ENCODE measurements around the gene FAM53B.

Gene FAM53B

GRCh38 chr10:124708922-124709520 is 35.2 kb downstream of the FAM53B start:
- no peak for DNase-seq (ENCODE audit: low read depth)

DNA sequence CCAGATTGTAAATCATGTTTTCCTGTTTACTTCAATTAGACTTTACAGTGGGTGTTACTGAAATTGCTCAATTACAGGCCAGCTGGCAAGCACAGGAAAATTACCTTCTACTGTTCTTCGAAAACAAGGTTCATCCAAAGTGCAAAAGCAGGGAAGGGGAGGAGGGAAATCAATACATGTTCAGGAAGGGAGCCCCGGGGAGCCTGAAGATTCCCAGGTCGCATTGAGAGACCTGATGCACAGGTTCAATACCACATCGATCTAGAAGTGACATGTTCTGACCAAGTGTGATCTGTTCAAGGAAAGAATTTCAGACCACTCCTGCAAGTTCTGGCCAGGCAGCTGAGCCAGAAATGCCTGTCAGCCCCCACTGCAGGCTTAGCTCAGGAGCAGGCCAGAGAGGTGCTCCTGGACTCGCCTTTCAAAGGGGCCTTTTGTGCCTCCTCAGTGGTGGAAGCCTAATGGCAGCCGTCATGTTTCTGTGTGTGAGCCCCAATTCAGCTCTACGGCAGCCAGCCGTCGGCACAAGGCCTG is 35.9 kb downstream of the FAM53B start:
- no peak for DNase-seq (ENCODE audit: low read depth)

- no peak for DNase-seq (ENCODE audit: low read depth)
These were observed 36.6 kb downstream of the FAM53B start for GRCh38 chr10:124707551-124707950.

GRCh38 chr10:124707144-124707467 is 37.1 kb downstream of the FAM53B start:
- no peak for DNase-seq (ENCODE audit: low read depth)

- DNase-seq (ENCODE audit: low read depth) = no peak
These were observed 37.6 kb downstream of the FAM53B start for GRCh38 chr10:124706462-124707143.

- no peak for DNase-seq (ENCODE audit: low read depth)
These were observed 38.2 kb downstream of the FAM53B start for GRCh38 chr10:124705817-124706461.

DNA sequence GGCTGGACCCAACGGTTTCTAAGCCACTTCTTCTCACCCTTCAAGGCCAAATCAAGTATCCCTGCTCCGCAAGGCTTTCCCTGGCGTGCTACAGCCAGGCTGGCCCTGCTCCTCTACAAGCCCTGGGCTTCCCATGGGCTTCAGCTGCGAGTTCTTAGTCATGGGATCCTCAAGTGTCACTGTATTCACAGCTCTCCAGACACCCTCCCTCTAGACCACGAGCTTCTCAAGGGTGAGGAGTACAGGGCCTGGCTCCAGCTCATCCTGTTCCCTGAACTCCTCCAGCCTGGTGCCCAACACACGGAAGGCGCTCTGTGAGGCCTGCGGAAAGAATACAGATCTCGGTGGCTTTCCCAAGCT is 38.8 kb downstream of the FAM53B start:
- no peak for DNase-seq (ENCODE audit: low read depth)

- DNase-seq (ENCODE audit: low read depth) = no peak
These were observed 39.5 kb downstream of the FAM53B start for GRCh38 chr10:124704428-124705380.

- DNase-seq (ENCODE audit: low read depth) = no peak
These were observed 40.3 kb downstream of the FAM53B start for GRCh38 chr10:124703778-124704427.

- DNase-seq (ENCODE audit: low read depth) = no peak
These were observed 40.8 kb downstream of the FAM53B start for GRCh38 chr10:124703372-124703771.

DNA sequence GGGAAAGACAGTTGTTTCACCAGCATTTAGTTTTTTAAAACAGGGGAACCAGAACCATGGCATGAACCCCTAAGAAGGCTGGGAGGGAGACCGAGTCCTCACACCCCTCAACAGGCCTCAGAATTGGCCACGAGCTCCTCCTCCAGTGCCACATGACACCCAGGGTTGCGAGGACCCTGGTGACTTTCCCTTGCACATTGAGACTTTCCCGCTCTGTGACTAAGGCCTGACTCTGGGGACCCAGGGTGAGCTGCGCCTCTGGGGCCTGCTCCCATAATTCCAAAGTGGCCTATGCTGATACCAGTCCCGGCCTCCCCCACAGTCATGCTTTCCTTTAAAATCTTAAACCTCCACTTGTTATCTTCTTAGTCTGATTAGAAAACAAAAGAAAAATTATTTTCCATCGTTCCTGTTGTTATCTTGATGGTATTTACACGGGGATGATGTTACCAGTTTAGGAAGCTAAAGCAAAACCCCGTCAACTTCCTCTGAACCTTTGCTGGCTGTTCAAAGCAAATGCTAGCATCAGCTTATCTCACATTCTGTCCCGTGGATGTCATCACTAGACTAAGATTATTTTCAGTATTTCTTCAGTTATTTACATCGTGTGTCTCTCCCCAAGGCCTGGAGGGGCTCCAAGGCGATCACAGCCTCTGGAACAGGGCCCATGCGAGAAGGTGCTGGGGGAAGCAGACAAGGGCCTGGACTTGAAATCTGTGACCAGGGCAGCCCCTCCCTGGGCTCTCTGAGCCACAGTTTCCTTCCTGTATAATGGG is 42.1 kb downstream of the FAM53B start:
- DNase-seq (ENCODE audit: low read depth) = no peak

DNA sequence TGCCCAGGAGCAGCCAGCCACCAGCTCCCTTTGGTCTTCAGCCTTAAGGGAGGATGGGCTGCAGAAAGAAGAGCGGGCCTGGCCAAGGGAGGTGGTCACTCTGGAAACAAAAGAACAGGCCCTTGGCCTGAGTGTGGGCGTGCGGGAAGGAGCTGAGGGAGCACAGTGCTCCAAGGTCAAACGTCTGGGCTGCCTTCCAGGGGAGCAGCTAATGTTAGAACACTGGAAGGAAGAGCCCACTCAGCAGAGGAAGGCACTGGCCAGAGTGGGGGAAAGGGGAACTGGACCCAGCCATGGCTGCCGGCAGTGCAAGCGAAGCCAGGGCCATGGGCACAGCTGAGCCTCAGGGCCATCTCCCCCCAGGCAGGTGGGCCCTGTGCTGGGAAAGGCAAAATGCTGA is 42.7 kb downstream of the FAM53B start:
- no peak for DNase-seq (ENCODE audit: low read depth)

- no peak for DNase-seq (ENCODE audit: low read depth)
These were observed 43.2 kb downstream of the FAM53B start for GRCh38 chr10:124701038-124701365.

GRCh38 chr10:124700293-124701037 is 43.7 kb downstream of the FAM53B start:
- no peak for DNase-seq (ENCODE audit: low read depth)

DNA sequence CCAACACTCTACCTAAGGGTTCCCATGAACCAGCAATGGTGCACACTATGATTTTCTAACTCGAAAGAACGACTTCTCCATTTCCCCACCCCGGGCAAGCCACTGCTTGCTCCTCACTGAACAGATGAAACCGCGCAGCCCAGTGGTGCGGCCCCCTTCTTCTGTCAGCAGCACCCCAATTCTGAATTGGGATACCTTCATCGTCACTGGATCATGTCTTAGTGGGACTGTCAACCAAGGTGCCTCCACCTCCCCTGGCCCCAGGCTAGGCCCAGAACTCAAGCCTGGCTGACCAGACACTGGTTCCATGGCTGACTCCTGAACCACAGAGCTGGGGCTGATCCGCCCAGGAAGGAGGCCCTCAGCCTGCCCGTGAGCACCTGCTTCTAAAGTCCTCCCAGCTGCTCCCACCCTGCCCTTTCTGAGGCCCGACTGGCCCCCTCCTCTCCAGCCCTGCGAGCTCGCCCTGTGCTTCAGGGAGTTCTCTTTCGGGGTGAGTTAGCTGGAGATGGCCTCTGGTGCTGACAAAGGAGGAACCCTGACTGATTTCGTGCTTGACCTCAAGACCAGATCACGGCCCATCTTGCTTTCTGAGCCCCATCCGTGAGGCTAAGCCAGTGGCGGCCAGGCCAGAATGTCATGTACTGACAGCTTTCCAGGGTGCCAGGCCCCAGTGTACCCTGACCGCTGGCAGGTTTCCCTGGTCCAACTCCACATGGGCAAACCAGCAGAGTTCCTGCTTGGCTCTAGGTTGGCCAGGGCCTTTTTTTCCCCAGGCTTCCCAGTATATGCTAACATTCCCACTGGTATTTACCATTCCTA is 44.5 kb downstream of the FAM53B start:
- no peak for DNase-seq (ENCODE audit: low read depth)

DNA sequence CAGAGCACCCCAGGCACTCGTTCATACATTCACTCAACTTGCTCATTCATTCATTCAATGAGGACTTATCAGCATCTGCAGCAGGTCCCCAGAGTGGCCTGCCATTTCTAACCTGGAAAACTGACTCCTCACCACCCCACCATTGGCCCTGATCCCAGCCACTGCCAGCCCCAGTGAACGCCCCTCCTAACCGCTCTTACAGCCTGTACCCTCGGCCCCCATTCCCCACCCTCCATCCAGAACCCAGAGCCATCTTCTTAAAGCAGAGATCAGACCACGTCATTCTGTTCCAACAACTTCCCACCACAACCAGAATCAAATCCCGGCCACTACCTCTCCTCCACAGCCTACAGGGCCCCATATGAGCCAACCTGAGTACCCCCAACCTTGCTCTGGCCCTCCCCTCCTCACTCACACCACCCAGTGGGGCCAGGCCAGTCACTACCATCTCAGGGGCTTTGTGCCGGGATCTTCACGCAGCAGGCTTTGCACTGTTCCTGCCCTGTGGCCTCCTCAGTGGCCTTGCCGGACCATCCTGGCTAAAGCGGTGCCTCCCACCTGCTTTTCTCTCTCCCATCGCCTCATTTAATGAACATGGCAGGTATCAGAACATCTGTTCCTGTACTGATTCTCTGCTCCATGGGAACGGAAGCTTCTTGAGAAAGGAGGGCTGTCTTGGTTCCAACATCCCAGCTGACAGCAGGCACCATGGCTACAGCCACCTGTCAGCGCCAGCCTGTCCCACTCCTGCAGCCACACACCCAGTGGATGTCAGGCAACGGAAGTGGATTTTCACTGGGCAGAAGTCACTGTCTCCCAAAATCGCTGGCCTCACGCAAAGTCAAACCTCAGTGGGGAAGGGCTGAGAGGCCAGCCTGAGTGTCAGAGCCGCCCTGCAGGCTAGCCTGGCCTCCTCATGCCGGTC is 45.4 kb downstream of the FAM53B start:
- DNase-seq (ENCODE audit: low read depth) = no peak

DNA sequence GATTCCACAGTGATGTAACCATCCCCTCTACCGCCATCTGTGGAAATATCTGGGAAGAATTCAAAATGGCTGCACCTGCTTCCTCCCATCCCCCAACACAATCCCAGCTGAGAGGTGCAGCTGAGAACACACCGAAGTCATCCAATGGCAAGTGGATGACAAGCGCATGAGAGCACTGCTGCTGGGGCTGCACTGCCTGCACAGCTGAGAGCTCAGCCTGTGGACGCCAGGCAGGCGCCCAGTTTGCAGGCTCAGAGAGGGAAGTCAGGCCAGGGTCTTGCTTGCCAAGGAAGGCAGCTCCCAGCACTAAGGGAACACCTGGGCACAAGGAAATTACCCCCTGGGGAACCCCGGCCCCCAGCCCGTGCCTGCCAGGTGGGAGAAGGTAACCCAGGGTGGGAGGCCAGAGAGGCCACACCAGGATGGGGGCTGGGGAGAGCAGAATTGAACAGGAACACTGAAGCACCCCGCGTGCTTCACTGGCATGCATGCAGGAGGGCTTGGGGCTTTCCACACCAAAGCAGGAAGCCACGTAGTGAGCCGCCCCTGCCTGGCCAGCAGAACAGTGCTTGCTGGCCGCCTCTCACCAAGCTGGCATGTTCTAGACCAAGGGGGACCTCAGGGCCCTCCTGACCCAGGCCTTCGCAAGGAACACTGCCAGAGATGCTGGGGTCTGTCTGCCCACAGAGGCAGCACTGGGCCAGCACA is 46.2 kb downstream of the FAM53B start:
- no peak for DNase-seq (ENCODE audit: low read depth)

GRCh38 chr10:124697443-124697836 is 46.7 kb downstream of the FAM53B start:
- DNase-seq (ENCODE audit: low read depth) = no peak

Measured in GM04504 (cell line).